GM12873 (cell line): ENCODE measurements around the gene TNRC6C.

Source experiments
- CTCF ChIP-seq: IDR thresholded peaks from 2 replicates; pipeline ENCODE4 v1.5.1; 2012; ENCODE audit warnings: low read depth, mild to moderate bottlenecking, moderate library complexity, low read length, control low read depth; ENCODE audit not compliant: insufficient read depth; ENCODE audit errors: missing control alignments

The TNRC6C gene

GRCh38 chr17:78042542-78042941 lies 84.0 kb downstream of the TNRC6C start:
- no peak for TF ChIP-seq CTCF

DNA sequence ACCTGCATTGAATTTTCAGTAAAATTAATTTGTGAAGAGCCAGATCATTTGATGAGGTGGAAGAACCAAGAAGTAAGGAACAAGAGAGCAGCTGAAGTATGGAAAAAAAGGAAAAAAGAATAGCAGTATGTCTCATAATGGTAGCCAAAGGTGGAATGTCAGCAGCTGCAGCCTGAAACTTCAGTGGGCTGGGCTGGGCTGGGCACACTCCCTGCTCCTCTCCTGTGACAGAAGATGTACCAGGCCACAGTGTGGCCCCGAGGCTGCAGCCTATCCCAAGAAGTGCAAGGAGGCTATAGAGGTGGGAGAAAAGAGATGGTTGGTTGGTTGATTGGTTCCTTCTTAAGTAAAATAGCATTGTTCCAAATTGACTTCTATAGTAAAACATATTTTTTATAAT lies 84.5 kb downstream of the TNRC6C start:
- no peak for TF ChIP-seq CTCF

- no peak for TF ChIP-seq CTCF
Measured at GRCh38 chr17:78044280-78044835, 85.9 kb downstream of the TNRC6C start.

DNA sequence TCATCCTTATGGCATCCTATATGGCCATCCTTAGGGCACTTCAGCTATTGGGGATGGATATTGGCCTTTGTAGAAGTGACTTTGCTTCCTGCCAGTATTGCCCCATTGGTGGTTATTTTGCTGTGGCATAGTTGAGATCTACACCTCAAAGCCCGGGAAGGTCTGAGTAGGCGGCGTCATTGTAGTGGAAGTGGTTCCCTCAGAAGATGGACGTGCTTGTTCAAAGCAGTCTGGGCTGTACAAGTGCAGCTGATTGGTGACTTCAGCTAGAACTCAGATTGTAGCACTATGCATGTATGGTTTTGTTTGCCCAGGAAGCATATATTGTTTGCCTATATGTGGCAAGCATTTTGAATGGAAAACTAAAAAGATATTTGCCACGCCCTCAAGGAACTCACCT lies 86.8 kb downstream of the TNRC6C start:
- no peak for TF ChIP-seq CTCF

DNA sequence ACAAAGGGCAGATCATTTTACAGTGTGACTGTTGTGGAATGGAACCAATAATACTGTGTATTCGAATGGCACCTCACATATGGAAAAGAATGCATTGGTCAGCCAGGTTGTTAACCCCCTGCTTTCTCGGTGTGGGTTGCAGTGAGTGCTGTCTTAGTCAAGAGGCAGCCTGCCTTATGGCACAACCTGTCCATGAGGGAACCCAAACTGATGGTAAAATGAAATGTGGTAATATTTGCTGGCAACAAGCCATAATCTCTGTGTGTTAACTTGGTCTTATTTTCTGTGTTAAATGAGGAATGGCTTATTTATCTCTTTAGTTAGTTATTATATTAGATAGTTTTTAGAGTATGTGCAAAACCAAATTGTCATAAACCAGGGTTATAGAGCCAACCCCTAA lies 88.4 kb downstream of the TNRC6C start:
- no peak for TF ChIP-seq CTCF

- no peak for TF ChIP-seq CTCF
Measured at GRCh38 chr17:78048346-78049292, 90.1 kb downstream of the TNRC6C start.

DNA sequence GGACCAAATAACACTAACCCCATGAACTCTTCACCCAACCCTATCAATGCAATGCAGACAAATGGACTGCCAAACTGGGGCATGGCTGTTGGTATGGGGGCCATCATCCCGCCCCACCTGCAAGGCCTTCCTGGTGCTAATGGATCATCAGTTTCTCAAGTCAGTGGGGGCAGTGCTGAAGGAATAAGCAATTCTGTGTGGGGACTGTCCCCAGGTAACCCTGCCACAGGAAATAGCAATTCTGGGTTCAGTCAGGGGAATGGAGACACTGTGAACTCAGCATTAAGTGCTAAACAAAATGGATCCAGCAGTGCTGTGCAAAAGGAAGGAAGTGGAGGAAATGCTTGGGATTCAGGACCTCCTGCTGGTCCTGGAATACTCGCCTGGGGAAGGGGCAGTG lies 91.1 kb downstream of the TNRC6C start:
- TF ChIP-seq CTCF = no peak
